Measurements from ENCODE around the gene AKR1C1.
"Not testable (repeated sequence)": the region's sequence is repeated elsewhere in the genome, so short reads cannot be mapped to it uniquely, and the experiment has no call there.

AKR1C1 gene

DNA sequence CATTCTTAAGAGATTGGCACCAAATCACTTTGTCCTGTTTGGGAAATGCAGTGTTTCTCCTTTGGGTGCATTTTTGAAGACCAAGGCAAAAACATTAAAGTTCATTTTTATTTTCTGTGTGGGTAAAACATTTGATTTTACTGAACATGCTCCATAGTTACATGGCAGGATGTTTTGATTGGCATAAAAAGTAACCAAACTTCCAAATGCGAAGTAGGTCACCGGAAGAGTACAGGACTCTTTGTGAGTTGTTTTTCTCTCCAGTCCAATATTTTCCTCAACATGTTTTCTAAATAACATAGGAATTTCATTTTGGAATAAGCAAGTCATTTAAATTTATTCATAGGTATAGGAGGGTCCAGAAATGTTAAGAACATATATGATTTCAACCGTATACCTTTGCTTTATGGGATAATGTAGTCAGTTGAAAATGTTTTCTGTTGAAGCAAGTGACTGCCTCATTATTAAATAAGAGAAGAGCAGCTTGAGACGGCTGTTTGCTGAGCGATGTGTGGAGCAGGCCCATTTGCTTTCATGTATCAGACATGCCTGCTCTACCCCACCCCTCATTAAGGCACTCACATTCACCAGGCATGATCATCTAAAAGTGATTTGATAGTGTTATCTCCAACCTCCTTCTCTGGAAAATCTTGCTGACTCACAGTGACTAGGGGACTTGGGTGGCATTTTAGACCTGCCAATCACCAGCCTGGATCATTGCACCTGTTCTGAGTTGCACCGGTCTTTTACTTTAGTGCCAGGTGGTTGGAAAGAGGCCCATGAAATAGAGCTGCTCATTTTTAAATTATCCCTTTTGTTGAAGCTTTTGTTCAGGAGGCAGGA is 56.8 kb downstream of the AKR1C1 start:
- not testable (repeated sequence) for DNase-seq

DNA sequence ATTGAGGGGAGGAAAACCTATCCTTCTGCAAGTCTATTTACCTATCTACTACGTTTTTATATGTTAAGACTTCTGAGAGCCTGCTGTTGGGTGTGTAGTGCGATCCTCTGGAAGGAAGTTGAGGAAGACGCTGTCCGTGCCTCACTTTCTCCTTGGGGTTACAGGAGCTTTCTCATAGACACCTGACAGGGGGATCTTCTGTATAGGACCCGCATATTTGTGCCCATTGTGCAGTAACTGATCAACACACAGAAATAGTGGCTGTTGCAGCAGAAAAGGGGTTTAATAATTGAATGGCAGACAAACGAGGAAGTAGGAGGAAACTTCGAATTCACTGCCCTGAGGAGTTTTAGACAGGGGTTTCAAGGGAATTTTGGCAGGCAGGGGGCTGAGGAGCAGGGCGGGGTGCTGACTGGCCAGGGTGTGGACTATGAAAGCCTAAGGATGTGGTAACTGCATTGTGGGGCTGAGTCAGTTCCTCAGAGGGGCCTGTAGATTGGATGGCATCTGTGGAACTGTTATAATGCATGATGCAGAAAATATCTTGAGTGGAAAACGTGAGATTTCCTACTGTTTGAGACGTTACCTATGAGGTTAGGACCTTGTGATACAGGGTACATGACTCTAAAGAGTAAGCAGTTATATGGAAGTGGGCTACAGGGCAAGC is 58.5 kb downstream of the AKR1C1 start:
- DNase-seq: not testable (repeated sequence)

GRCh38 chr10:5023177-5023805 is 60.1 kb downstream of the AKR1C1 start:
- no peak for DNase-seq

DNA sequence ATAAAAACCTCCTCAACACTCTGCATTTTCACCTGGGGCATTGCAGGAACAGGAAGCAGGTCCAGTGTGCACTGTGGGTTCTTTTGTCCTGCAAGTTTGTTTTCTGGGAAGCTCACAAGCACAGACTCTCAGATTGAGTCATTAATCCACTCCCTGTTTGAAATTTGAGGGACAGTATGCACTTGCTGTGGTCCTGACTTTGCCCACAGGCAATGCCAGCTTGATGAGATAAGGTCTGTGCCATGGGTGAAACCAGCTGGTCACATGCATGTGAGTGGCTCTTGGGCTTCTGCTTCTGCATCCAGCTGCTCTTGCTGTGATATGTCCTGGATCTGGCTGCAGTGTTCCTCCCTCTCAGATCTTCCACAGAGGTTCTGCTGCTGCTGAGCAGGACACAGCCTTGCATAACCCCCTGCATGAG is 62.3 kb downstream of the AKR1C1 start:
- not testable (repeated sequence) for DNase-seq

DNA sequence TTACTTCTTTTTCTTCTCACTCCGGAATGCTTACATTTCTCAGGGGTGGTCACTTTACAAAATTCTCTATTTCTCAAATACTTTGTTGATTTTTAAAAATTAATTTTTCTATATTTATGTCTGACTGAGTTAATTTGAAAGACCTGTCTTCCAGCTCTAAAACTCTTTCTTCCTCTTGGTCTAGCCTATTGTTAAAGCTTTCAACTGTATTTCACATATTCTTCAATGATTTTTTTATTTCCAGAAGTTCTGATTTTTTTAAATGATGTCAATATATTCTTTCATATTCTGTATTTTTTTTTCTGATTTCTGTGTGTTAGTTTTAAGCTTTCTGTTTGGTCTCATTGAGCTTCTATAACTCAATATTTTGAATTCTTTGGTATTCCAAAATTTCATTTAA is 67.8 kb downstream of the AKR1C1 start:
- DNase-seq: no peak

DNA sequence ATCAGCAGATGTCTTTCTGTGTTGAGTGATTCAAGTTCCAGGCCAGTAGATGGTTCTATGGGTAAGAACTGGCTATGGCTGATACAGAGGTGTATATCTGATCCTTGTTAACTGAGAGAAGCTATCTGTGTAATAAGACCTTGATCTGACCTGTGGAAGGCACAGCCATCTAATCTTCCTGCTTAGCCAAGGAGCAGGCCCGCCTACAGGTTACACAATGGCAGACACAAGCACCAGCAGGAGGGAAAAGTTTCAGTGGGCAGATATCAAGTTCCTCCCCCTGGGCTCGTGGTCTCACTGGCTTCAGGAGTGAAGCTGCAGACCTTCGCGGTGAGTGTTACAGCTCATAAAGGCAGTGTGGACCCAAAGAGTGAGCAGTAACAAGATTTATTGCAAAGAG is 68.4 kb downstream of the AKR1C1 start:
- not testable (repeated sequence) for DNase-seq

DNA sequence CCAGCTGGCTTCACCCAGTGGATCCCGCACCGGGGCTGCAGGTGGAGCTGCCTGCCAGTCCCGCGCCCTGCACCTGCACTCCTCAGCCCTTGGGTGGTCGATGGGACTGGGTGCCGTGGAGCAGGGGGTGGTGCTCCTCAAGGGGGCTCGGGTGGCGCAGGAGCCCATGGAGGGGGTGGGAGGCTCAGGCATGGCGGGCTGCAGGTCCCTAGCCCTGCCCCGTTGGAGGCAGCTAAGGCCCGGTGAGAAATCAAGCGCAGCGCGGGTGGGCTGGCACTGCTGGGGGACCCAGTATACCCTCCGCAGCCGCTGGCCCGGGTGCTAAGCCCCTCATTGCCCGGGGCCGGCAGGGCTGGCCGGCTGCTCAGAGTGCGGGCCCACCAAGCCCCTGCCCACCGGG is 69.2 kb downstream of the AKR1C1 start:
- DNase-seq: not testable (repeated sequence)
